ENCODE measurements around the gene RNF220. TPM values are rescaled to one million over a fixed set of nuclear protein-coding genes. Genes with fewer than 3 reads are reported as not detected.
A peak's percentile ranks its signal among the peaks of the same experiment; 100 is the strongest.

The RNF220 gene
- total and polyA plus RNA-seq, 2 of the 13 experiments (the other 11 are each of a cell fraction or from before 2014, with no cell fraction given), result 48.2 to 72.1 TPM

GRCh38 chr1:44672254-44672955 is 267.4 kb downstream of the RNF220 start:
- ATAC-seq, result no peak
- H3K4me1 ChIP-seq (ENCODE audit: insufficient read depth, low read length), result peaks cover 46% of the 10 kb centered on the region
- no peak for FAIRE-seq
- in situ Hi-C loops (cut with HindIII; ENCODE audit: extremely low pct_ligation_motif_present, low pct_unique_long_range_greater_than_20kb), result no loop called here
- peak overlapping the region; percentile 95 for H3K4me2 ChIP-seq (ENCODE audit: low read depth, low read length)
- BruUV-seq (replicated peaks), result no TSS peak
- H4K20me1 ChIP-seq (ENCODE audit: insufficient read depth, low read length), result no peaks in the 10 kb centered on the region
- no peak for DNase-seq (ENCODE audit: low spot score)
- peaks cover 5% of the 10 kb centered on the region for H3K79me2 ChIP-seq (ENCODE audit: insufficient read depth, low read length)
- no peak overlapping the region for H3K4me3 ChIP-seq (replicated peaks in 1 of 3; ENCODE audit: insufficient read depth in 1 of 3, low read depth in 2 of 3, low read length in 3 of 3)
- no peak overlapping the region for H3K9ac ChIP-seq (ENCODE audit: insufficient read depth, low read depth, low read length)
- no peak overlapping the region for H2AFZ ChIP-seq (ENCODE audit: low read length)
- intact Hi-C loops (cut with micrococcal nuclease; ENCODE audit: unreplicated experiment), result no loop called here
- H3K27me3 ChIP-seq (ENCODE audit: control insufficient read depth in 1 of 2, insufficient read depth in 2 of 2, low read length in 2 of 2), result no peaks in the 10 kb centered on the region
- 94% methylated on average over 13 of the region's 13 CpGs for WGBS (ENCODE audit: low lambda C conversion rate)
- H3K27ac ChIP-seq (ENCODE audit: extremely low read length, insufficient read depth, low read length), result no peak overlapping the region
- ChIA-PET CTCF (ENCODE audit: low intra/inter-chr PET ratio, low total read pairs) (no interaction called here), POLR2A (interaction anchor here (1.5 to 3.5 kb wide), 4 partner anchors 10 to 49 kb away, joined by 3 to 34 read pairs (median 20); no protein-coding TSS in a partner anchor)
- H3K9me3 ChIP-seq (ENCODE audit: low read length), result no peaks in the 10 kb centered on the region
- H3K36me3 ChIP-seq (replicated peaks in 1 of 2; ENCODE audit: control insufficient read depth in 1 of 2, insufficient read depth in 2 of 2, low read length in 2 of 2), result 0 out of 5 replicates have a peak, but pooled peaks cover 0 to 2% of the 10 kb centered on the region in 2 experiments
- TF ChIP-seq PATZ1 (CRISPR knock-in tag; IDR thresholded peaks at IDR 0.05) (no peak), ZNF468 (CRISPR knock-in tag; IDR thresholded peaks at IDR 0.05) (no peak), ZNF639 (CRISPR knock-in tag; conservative IDR thresholded peaks at IDR 0.05) (no peak), ZNF574 (CRISPR knock-in tag; IDR thresholded peaks at IDR 0.05) (no peak), NFIB (CRISPR knock-in tag; IDR thresholded peaks at IDR 0.05; ENCODE audit: borderline replicate concordance) (no peak), ZNF780A (CRISPR knock-in tag; IDR thresholded peaks at IDR 0.05) (no peak), SNAPC2 (CRISPR knock-in tag; IDR thresholded peaks at IDR 0.05) (no peak), AHDC1 (CRISPR knock-in tag; IDR thresholded peaks at IDR 0.05; ENCODE audit: borderline replicate concordance) (no peak), ZFYVE20 (CRISPR knock-in tag; IDR thresholded peaks at IDR 0.05; ENCODE audit: borderline replicate concordance, low read depth) (no peak), SP140L (CRISPR knock-in tag; IDR thresholded peaks at IDR 0.05; ENCODE audit: borderline replicate concordance) (no peak)
